22Rv1 (cell line): ENCODE results near the gene GFM1.
"Not testable (repeated sequence)": the region's sequence is repeated elsewhere in the genome, so short reads cannot be mapped to it uniquely, and the experiment has no call there.

Source experiments
- H3K27ac ChIP-seq: fragments of 450-650 bp; 2 replicates; pipeline ENCODE4 v1.5.1; 2017
- ZFX ChIP-seq: fragments of 450-650 bp; IDR thresholded peaks from 2 replicates; pipeline ENCODE4 v1.6.1; 2017; ENCODE audit warnings: antibody characterized with exemption, borderline replicate concordance
- TF ChIP-seq, protein P1 (sequence below): fragments of 450-650 bp; IDR thresholded peaks from 2 replicates; pipeline ENCODE4 v1.5.1; 2017; ENCODE audit warnings: mild to moderate bottlenecking

The GFM1 gene

GRCh38 chr3:158678687-158679086 lies 34.4 kb downstream of the GFM1 start:
- TF ChIP-seq, protein P1, sequence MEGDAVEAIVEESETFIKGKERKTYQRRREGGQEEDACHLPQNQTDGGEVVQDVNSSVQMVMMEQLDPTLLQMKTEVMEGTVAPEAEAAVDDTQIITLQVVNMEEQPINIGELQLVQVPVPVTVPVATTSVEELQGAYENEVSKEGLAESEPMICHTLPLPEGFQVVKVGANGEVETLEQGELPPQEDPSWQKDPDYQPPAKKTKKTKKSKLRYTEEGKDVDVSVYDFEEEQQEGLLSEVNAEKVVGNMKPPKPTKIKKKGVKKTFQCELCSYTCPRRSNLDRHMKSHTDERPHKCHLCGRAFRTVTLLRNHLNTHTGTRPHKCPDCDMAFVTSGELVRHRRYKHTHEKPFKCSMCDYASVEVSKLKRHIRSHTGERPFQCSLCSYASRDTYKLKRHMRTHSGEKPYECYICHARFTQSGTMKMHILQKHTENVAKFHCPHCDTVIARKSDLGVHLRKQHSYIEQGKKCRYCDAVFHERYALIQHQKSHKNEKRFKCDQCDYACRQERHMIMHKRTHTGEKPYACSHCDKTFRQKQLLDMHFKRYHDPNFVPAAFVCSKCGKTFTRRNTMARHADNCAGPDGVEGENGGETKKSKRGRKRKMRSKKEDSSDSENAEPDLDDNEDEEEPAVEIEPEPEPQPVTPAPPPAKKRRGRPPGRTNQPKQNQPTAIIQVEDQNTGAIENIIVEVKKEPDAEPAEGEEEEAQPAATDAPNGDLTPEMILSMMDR: no peak
- no peak for TF ChIP-seq ZFX
- no peak overlapping the region for H3K27ac ChIP-seq

GRCh38 chr3:158679547-158680000 lies 35.2 kb downstream of the GFM1 start:
- TF ChIP-seq, protein P1: no peak
- no peak for TF ChIP-seq ZFX
- no peak overlapping the region for H3K27ac ChIP-seq

GRCh38 chr3:158680861-158681260 lies 36.5 kb downstream of the GFM1 start:
- peak overlapping the region; percentile 35 for H3K27ac ChIP-seq
- no peak for TF ChIP-seq ZFX
- TF ChIP-seq, protein P1: no peak

GRCh38 chr3:158683230-158683962 lies 39.1 kb downstream of the GFM1 start:
- TF ChIP-seq ZFX: no peak
- TF ChIP-seq, protein P1: no peak
- no peak overlapping the region for H3K27ac ChIP-seq

DNA sequence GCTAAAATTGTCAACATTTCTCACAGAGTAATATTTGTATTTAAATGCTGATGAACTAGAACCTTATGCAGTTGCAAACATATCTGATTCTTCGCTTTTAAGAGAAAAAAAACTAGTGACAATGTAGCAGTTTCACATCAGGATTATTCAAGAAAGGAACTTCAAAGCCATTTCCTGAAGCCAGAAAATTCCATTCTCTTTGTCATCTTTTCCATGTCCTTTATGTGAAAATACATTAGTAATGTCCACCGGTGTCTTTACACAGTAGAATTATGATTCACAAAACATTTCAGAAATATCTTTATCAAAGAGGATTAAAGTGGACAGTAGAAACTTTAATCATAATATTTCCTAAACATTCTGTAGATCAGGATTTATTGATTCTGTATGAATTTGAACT lies 40.8 kb downstream of the GFM1 start:
- TF ChIP-seq, protein P1: no peak
- no peak for TF ChIP-seq ZFX

GRCh38 chr3:158693866-158694456 lies 49.6 kb downstream of the GFM1 start:
- H3K27ac ChIP-seq: not testable (repeated sequence)

More for the DNA sequence above, 40.8 kb downstream of the GFM1 start:
- H3K27ac ChIP-seq: no peak overlapping the region

GRCh38 chr3:158696618-158697017 lies 52.3 kb downstream of the GFM1 start:
- no peak for TF ChIP-seq ZFX
- TF ChIP-seq, protein P1: no peak
- no peak overlapping the region; the same call in 1 of the 2 replicates for H3K27ac ChIP-seq
